Measurements from ENCODE around the gene ZP1. TPM values are rescaled to one million over a fixed set of nuclear protein-coding genes. Genes with fewer than 3 reads are reported as not detected.

ZP1 gene
- total and polyA plus RNA-seq, 2 of the 13 experiments (the other 11 are each of a cell fraction or from before 2014, with no cell fraction given): 0.16 TPM; not detected in 1

GRCh38 chr11:60844870-60845221 lies 22.5 kb upstream of the ZP1 start (continued):
- no peak for TF ChIP-seq ZNF883 (CRISPR knock-in tag; IDR thresholded peaks at IDR 0.05; ENCODE audit: not compliant biosample characterization)
- TF ChIP-seq, protein P1, sequence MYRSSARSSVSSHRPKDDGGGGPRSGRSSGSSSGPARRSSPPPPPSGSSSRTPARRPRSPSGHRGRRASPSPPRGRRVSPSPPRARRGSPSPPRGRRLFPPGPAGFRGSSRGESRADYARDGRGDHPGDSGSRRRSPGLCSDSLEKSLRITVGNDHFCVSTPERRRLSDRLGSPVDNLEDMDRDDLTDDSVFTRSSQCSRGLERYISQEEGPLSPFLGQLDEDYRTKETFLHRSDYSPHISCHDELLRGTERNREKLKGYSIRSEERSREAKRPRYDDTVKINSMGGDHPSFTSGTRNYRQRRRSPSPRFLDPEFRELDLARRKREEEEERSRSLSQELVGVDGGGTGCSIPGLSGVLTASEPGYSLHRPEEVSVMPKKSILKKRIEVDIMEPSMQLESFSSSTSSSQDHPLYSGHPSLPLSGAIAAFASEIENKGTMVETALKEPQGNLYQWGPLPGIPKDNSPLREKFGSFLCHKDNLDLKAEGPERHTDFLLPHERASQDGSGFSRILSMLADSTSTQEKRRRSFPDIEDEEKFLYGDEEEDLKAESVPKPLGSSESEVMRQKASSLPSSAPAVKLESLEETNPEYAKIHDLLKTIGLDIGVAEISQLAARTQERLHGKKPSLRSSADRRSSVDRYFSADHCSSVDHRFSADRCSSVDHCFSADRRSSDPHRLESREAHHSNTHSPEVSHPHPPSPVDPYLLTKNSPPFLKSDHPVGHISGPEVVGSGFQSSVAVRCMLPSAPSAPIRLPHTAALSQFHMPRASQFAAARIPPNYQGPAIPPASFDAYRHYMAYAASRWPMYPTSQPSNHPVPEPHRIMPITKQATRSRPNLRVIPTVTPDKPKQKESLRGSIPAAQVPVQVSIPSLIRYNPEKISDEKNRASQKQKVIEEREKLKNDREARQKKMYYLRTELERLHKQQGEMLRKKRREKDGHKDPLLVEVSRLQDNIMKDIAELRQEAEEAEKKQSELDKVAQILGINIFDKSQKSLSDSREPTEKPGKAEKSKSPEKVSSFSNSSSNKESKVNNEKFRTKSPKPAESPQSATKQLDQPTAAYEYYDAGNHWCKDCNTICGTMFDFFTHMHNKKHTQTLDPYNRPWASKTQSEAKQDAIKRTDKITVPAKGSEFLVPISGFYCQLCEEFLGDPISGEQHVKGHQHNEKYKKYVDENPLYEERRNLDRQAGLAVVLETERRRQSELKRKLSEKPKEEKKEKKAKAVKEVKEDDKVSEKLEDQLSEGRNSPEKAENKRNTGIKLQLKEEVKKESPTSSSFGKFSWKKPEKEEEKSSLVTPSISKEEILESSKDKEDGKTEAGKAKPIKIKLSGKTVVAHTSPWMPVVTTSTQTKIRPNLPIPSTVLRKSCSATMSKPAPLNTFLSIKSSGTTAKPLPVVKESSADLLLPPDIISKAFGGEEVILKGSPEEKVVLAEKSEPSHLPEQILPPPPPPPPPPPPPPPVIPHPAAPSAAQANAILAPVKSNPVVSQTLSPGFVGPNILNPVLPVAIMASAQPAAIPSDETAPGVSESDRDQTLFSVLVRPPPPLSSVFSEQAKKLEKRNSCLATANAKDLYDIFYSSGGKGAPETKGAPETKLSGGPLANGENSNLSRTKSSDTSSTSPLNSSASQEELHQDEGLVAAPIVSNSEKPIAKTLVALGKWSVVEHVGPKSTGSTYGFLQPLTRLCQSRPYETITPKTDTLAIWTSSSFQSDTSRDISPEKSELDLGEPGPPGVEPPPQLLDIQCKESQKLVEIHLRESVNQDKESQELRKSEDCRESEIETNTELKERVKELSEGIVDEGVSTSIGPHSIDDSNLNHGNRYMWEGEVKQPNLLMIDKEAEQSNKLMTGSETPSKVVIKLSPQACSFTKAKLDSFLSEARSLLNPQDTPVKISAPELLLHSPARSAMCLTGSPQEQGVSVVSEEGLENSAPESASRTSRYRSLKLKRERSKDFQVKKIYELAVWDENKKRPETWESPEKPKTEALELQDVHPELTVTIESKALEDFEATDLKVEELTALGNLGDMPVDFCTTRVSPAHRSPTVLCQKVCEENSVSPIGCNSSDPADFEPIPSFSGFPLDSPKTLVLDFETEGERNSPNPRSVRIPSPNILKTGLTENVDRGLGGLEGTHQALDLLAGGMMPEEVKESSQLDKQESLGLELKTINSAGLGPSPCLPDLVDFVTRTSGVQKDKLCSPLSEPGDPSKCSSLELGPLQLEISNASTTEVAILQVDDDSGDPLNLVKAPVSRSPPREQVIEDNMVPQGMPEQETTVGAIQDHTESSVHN (CRISPR knock-in tag; IDR thresholded peaks at IDR 0.05): no peak
- TF ChIP-seq GTF3A (CRISPR knock-in tag; conservative IDR thresholded peaks at IDR 0.05): no peak
- peak; percentile 94 for TF ChIP-seq ISL2 (CRISPR knock-in tag; IDR thresholded peaks at IDR 0.05)
- peak; percentile 80 for TF ChIP-seq RXRB (CRISPR knock-in tag; IDR thresholded peaks at IDR 0.05; ENCODE audit: borderline replicate concordance)
- TF ChIP-seq CHCHD3 (CRISPR knock-in tag; IDR thresholded peaks at IDR 0.05): no peak
- TF ChIP-seq HNRNPK (IDR thresholded peaks at IDR 0.05; ENCODE audit: low read depth, low read length, poor library complexity, severe bottlenecking): no peak
- peak; percentile 63; the same call in 1 of the 2 replicates for TF ChIP-seq FOXP1 (IDR thresholded peaks at IDR 0.05)
- TF ChIP-seq FOXP1 (CRISPR knock-in tag; IDR thresholded peaks at IDR 0.05): peak; percentile 92
- TF ChIP-seq ZNF746 (CRISPR knock-in tag; IDR thresholded peaks at IDR 0.05): peak; percentile 78; the same call in 1 of the 2 replicates
- TF ChIP-seq TBX3 (IDR thresholded peaks at IDR 0.05; ENCODE audit: borderline replicate concordance): peak; percentile 63; the same call in 1 of the 2 replicates
- TF ChIP-seq MEIS1 (CRISPR knock-in tag; IDR thresholded peaks at IDR 0.05; ENCODE audit: borderline replicate concordance): peak; percentile 32; the same call in 1 of the 2 replicates
- TF ChIP-seq MYPOP (CRISPR knock-in tag; IDR thresholded peaks at IDR 0.05): peak; percentile 39; the same call in 1 of the 2 replicates
- no peak for TF ChIP-seq KMT2A (CRISPR knock-in tag; IDR thresholded peaks at IDR 0.05)
- peak; percentile 73 for TF ChIP-seq MEIS2 (CRISPR knock-in tag; IDR thresholded peaks at IDR 0.05)
- peak; percentile 64; the same call in 1 of the 2 replicates for TF ChIP-seq HNF4A (CRISPR knock-in tag; IDR thresholded peaks at IDR 0.05)
- TF ChIP-seq ADNP (CRISPR knock-in tag; IDR thresholded peaks at IDR 0.05): no peak
- TF ChIP-seq ZNF781 (CRISPR knock-in tag; IDR thresholded peaks at IDR 0.05; ENCODE audit: borderline replicate concordance, not compliant biosample characterization): no peak
- TF ChIP-seq RCOR2 (CRISPR knock-in tag; IDR thresholded peaks at IDR 0.05): peak; percentile 76; the same call in 1 of the 2 replicates
- peak; percentile 62; the same call in 1 of the 2 replicates for TF ChIP-seq SIX1 (CRISPR knock-in tag; IDR thresholded peaks at IDR 0.05; ENCODE audit: borderline replicate concordance)
- TF ChIP-seq BORCS8-MEF2B (CRISPR knock-in tag; IDR thresholded peaks at IDR 0.05): no peak
- TF ChIP-seq ZNF136 (CRISPR knock-in tag; IDR thresholded peaks at IDR 0.05; ENCODE audit: low read depth): 0 out of 2 replicates have a peak, but pooled peaks have one; percentile 24
- no peak for TF ChIP-seq ZNF776 (CRISPR knock-in tag; IDR thresholded peaks at IDR 0.05)
